ENCODE results near the gene DUSP22. TPM values are rescaled to one million over a fixed set of nuclear protein-coding genes. Genes with fewer than 3 reads are reported as not detected.

Gene DUSP22
- total RNA-seq, 1 donor from 2014 or later = 61.2 TPM

DNA sequence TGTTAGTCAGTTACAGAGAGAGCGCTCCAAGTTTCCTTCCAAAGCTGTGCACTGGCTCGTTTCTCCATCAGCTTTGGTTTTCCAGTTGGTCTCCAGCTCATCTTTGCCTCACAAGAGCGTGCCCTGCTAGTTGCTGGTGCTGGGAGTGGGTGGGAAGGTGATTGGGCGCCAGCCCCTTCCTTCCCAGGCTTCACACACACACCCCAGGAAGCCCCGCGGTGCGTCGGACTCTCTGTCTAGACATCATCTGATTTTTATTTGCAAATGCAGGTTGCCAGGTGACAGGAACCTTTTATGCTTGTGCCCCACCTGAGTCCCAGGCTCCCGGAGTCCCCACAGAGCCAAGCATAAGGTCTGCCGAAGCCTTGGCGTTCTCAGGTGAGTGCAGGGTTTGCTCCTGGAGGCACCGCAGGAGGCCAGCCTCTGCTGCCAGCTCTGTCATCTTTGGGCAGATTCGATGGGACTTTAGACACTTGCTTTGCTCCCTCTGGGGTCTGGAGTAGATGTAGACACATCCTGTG, 106.3 kb downstream of the DUSP22 start:
- DNase-seq (no peak), ATAC-seq (no peak)
- Histone ChIP-seq H3K36me3 (no peaks in the 10 kb centered on the region), H3K27me3 (peaks cover 16% of the 10 kb centered on the region), H3K27ac (no peak overlapping the region), H3K4me1 (peaks cover 4% of the 10 kb centered on the region), H3K9me3 (no peaks in the 10 kb centered on the region), H3K4me3 (no peak overlapping the region)
- TF ChIP-seq, protein P1, sequence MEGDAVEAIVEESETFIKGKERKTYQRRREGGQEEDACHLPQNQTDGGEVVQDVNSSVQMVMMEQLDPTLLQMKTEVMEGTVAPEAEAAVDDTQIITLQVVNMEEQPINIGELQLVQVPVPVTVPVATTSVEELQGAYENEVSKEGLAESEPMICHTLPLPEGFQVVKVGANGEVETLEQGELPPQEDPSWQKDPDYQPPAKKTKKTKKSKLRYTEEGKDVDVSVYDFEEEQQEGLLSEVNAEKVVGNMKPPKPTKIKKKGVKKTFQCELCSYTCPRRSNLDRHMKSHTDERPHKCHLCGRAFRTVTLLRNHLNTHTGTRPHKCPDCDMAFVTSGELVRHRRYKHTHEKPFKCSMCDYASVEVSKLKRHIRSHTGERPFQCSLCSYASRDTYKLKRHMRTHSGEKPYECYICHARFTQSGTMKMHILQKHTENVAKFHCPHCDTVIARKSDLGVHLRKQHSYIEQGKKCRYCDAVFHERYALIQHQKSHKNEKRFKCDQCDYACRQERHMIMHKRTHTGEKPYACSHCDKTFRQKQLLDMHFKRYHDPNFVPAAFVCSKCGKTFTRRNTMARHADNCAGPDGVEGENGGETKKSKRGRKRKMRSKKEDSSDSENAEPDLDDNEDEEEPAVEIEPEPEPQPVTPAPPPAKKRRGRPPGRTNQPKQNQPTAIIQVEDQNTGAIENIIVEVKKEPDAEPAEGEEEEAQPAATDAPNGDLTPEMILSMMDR (IDR thresholded peaks at IDR 0.05) = no peak
- intact Hi-C loops (cut with DNase I) = no loop called here

DNA sequence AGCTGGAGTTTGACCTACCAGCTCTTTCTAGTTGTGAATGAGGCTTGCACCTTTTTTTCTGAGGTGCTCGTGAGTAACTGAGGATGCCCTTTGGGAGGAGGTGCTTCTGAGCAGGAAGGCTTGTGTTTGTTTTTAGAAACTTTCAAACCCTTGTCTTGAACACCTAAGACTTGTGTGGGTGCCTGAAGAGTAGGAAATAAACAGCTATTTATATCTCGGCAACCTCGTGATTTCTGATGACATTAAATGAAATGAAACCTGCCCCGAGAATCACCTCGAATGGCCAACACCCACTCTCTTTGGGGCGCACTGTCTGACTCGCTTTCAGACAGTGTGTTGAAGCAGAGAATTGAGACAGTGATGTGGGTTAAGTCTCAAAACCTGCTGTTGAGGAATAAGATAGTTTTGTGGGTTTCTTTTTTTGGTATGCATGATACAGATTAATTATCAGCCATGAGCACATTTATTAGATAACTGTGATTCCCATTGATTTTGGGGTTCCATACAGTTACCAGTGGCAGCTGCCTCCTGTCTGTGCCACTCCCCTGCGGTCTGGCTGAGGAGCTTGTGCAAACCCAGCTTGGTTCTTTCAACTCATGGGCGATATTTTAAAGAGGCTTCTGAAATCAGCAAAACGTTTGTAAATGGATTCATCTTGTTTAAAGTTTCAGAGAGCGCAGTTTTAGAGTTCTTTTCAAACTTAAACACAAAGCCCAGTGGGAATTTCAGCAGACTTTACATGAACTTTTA, 107.7 kb downstream of the DUSP22 start:
- H3K36me3 ChIP-seq = no peaks in the 10 kb centered on the region
- no peak overlapping the region for H3K27ac ChIP-seq
- H3K4me1 ChIP-seq = no peaks in the 10 kb centered on the region
- TF ChIP-seq, protein P1 (IDR thresholded peaks at IDR 0.05) = no peak
- H3K4me3 ChIP-seq = no peak overlapping the region
- intact Hi-C loops (cut with DNase I) = no loop called here
- DNase-seq = no peak
- ATAC-seq = no peak
- H3K27me3 ChIP-seq = peaks cover 3% of the 10 kb centered on the region
- no peaks in the 10 kb centered on the region for H3K9me3 ChIP-seq

DNA sequence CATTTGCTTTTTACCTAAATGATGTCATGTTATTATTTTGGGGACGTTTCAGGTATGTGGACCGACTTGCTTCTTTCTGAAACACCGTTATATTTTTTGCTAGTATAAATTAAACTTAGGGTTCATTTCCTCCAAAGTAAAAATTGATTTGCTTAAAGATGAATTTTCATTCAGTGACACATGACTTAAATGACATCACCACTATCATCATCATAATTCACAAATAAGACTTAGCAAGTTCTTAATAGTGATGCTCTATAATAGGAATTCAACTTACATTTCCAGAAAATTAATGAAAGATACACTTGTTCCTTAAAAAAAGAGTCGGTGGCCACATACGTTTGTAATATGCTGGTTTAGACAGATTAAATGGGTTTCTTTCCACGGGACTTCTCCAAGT, 108.5 kb downstream of the DUSP22 start:
- TF ChIP-seq, protein P1 (IDR thresholded peaks at IDR 0.05) = no peak
- Histone ChIP-seq H3K9me3 (no peaks in the 10 kb centered on the region), H3K4me3 (no peak overlapping the region), H3K36me3 (no peaks in the 10 kb centered on the region), H3K27me3 (peaks cover 3% of the 10 kb centered on the region), H3K27ac (no peak overlapping the region), H3K4me1 (no peaks in the 10 kb centered on the region)
- DNase-seq = no peak
- intact Hi-C loops (cut with DNase I) = no loop called here
- ATAC-seq = no peak

Other genes starting within 250 kb of the DUSP22 start
- 3.7 TPM for gene IRF4, start 99.3 kb downstream of the DUSP22 start, total RNA-seq